RPMI7951 (cell line): ENCODE data around the gene ZNF296. TPM values are rescaled to one million over a fixed set of nuclear protein-coding genes. Genes with fewer than 3 reads are reported as not detected.

Experiments used
- DNase-seq: peaks from one replicate; pipeline ENCODE4 v3.0.0-alpha.2; 2012; ENCODE audit warnings: low read depth
- total RNA-seq: library from RNA; depleted of rRNA; stranded (reverse); fragments of >200 nt; shearing (Covaris generic); gene quantifications from 2 replicates; pipeline ENCODE4 v1.2.3, GENCODE V29; 2014; rRNA removed

The ZNF296 gene
- total RNA-seq, 1 experiment from 2014 or later, result 0.48 TPM

DNA sequence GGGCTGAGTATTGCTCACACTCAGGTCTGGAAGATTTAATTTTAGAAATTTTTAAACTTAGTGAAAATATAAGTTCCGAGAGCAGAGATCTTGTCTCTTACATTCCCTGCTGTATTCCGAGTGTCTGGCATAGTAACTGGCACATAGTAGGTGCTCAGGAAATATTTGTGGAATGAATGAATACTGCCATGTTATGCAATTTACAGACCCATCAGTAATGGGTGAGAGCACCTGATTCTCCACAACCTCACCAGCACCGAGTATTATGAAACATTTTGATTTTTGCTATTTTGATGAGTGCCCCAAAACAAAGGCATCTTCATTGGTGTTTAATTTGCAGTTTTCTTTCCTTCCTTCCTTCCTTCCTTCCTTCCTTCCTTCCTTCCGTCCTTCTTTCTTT lies 53.2 kb downstream of the ZNF296 start:
- DNase-seq, result no peak

DNA sequence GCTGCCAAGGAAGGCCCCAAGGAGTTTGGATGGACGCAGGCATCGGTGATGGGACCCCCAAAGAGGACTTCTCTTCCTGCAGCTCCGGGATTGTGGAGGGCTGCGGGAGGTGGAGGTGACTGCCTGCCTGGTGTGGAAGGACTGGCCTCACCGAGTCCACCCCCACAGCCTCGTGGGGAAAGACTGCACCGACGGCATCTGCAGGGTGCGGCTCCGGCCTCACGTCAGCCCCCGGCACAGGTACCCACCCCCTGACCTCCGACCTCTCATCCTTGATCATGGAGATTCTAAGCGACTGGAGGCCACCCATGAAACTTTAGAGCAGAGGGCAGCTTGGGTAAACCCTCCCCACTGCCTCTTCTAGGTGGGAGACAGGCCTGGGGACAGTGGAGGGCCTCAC lies 54.3 kb downstream of the ZNF296 start:
- no peak for DNase-seq

Other genes starting within 250 kb of the ZNF296 start
- 49.3 and 51.0 TPM in 2 replicates for gene NECTIN2, start 230.2 kb downstream of the ZNF296 start, total RNA-seq
- gene TOMM40, start 185.2 kb downstream of the ZNF296 start, total RNA-seq, result 75.2 and 141 TPM in 2 replicates
- gene APOE, start 170.7 kb downstream of the ZNF296 start, total RNA-seq, result 6.1 and 8.5 TPM in 2 replicates
- gene APOC1, start 161.9 kb downstream of the ZNF296 start, total RNA-seq, result 1.3 and 1.8 TPM in 2 replicates
- not detected in 2 replicates for gene APOC4, start 134.2 kb downstream of the ZNF296 start, total RNA-seq
- gene APOC2, start 130.4 kb downstream of the ZNF296 start, total RNA-seq, result not detected in 2 replicates
- 35.0 and 52.5 TPM in 2 replicates for gene CLPTM1, start 121.1 kb downstream of the ZNF296 start, total RNA-seq
- gene RELB, start 75.0 kb downstream of the ZNF296 start, total RNA-seq, result 7.2 and 9.9 TPM in 2 replicates
- gene CLASRP, start 37.4 kb downstream of the ZNF296 start, total RNA-seq, result 11.5 and 12.1 TPM in 2 replicates
- 55.1 and 62.7 TPM in 2 replicates for gene GEMIN7, start 2.8 kb upstream of the ZNF296 start, total RNA-seq
- gene PPP1R37, start 16.7 kb upstream of the ZNF296 start, total RNA-seq, result 17.2 and 30.5 TPM in 2 replicates
- 0.12 and 0.20 TPM in 2 replicates for gene NKPD1, start 84.5 kb upstream of the ZNF296 start, total RNA-seq
- gene TRAPPC6A, start 101.8 kb upstream of the ZNF296 start, total RNA-seq, result 6.5 and 8.4 TPM in 2 replicates
- 4.0 and 6.4 TPM in 2 replicates for gene BLOC1S3, start 102.3 kb upstream of the ZNF296 start, total RNA-seq
- not detected in 2 replicates for gene EXOC3L2, start 168.9 kb upstream of the ZNF296 start, total RNA-seq
- 6.6 and 7.3 TPM in 2 replicates for gene MARK4, start 174.8 kb upstream of the ZNF296 start, total RNA-seq
- gene CKM, start 246.4 kb upstream of the ZNF296 start, total RNA-seq, result 0.20 and 0.24 TPM in 2 replicates